ENCODE data around the gene CFP.
A peak's percentile ranks its signal among the peaks of the same experiment; 100 is the strongest.
"Not testable (repeated sequence)": the region's sequence is repeated elsewhere in the genome, so short reads cannot be mapped to it uniquely, and the experiment has no call there.

CFP gene

DNA sequence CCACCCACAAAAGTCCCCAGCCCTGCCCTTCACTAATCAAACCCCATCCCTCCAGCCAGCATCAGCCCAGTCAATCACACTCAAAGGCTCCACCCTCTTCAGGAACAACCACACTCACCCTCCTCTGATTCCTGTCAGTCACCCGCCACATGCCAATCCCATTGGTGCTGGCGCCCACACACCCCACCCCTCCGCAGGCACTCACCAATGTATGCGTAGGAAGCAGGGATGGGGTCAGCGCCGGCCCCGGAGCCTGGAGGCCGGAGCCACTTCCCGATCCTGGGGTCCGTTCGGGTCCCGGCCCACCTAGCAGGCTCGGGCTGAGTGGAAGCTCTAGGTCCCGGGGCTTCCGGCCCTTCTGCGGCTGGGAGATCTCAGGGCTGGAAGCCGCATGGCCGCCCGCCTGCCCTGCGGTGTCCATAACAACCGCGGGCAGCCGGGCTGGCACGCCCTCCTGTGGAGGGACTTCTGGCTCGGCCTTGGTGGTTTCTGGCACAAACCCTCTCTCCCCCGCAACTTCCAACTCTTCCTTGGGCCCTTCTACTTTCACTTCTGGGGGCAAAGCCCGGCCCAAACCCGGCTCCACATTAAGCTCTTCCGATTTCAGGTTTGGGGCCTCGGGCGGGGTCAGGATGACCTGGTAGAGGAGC is 7.9 kb upstream of the CFP start:
- peak; percentile 44 for DNase-seq

DNA sequence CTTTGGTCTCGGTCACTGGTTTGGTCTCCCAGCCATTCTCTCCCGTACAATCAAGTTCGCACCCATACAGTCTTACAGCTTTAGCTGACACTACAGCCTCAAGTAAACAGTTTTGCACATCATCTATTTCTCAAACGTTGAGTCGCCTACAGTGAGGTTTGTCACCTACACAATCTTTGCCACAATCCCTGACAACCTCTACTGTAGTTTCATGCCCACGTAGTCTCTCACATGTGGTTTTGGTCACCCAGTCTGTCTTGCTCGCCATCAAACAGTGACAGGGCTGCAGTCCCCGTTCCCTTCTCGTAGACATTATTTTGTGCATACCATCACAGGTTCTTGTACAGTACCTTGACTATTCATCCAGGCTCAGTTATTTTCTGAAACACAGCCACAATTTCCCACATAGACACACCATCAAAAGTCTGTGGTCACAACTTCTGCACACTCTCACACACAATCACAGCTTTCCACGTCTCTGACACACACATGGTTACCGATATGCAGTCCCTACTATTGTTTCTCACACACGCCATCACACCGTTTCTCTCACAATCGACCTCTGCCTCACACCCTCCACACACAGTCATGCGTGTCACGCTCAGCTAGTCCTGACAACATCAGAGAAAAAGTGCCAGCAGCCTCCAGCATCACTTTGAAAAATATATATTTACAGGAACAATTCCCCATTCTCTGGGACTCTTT is 5.3 kb upstream of the CFP start:
- DNase-seq: peak; percentile 26

DNA sequence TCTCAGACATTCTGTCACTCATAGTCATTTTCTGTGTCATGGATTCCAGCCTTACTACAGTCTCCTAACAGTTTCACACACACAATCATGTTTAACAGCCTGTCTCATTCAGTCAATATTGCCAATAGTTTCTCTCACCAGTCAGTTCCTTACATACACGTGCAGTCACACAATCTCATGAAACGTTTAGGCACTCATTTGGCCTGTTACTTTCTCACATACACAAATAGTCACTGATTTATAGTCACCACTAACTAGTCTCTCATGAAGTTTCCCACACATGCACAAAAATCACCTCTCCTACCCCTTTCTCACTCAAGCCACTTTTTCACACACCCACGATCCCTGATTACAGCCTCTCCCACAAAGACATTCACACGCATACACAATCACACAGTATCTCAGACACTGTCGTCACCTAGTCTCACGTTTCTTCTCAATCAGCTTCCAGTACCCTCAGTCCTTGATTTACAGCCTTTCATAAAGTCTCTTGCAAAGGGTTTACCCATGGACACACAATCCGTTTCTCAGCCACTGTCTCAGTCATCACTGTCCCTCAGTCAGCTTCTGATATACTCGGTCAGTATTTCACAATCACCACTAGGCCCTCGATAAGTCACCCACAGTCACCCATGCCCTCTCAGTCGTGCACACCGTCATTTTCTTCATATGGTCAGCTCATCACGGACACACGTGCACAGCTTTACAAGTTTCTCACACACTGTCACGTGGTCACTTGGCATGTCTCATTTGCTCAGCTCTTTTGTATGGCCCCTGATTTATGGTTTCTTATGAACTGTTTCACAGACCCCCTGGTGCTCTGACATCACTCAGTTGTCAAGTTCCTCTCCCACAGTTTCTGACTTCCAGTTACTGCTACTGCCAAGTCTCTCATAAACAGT is 4.2 kb upstream of the CFP start:
- DNase-seq: no peak

DNA sequence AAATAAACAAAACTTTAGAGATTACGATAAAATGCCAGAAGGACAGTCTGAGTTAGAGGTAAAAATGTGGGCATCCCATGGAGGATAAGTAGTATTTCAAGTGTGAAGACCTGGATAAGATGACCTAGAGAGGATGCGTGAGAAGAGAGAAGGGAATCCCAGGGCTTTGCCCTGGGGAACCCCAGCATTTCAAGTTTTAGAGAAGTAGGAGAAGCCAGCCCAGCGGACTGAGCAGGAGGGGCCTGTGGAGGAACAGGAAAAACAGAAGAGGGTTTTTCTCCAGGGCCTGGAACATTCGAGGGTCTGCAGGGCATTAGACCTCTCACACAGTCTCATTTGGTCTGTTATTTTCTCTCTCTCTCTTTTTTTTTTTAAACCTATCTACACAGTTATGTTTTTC is 2.9 kb upstream of the CFP start:
- no peak for DNase-seq

DNA sequence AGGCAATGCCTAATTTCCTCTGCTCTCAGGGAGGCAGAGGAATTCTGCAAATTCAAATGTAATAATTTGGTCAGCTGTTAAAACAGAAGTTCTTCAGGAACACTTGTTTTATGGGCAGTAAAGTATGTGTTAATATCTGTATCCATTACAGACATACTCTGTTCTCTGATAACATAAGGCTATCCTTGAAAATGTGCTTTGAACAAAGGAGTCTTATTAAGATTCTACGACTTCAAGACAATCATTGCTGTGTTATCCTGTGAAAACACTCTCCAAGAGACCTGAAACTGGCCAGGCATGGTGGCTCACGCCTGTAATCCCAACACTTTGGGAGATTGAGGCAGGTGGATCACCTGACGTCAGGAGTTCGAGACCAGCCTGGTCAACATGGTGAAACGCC is 1.9 kb upstream of the CFP start:
- DNase-seq: no peak

DNA sequence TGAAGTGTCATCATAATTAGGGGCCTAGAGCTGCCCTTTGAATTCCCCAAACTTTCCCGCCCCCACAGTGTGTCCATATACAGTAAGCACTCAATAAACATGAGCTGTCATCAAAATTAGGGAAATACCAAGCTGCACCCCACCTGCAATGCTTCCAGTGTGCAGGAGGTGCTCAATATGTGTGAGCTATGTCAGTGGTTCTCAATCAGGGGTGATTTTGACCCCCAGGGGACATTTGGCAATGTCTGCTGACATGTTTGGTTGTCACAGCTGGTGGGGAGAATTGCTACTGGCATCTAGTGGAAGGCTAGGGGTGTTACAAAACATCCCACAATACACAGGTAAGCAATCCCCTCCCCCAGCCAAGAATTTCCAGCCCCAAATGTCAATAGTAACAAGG is 748 bp downstream of the CFP start:
- DNase-seq: no peak

DNA sequence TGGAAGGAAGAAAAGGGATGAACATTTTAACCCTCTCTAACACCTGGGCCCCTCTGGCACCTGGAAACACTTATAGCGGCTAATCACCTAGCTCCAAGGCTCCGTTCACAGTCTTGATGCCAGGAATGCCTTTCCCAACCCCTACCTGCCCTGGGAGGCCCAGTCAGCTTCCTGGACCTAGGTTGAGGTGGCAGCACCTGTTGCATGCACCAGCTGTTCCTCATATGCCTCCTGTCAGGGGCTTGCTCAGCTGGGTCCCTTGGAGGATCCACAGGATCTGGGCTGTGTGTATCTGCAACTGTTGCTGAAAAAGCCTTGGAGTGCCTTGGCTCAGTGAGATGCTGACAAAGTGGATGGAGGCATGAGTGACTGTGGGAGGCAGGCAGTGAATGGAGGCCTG is 4.4 kb downstream of the CFP start:
- no peak for DNase-seq

DNA sequence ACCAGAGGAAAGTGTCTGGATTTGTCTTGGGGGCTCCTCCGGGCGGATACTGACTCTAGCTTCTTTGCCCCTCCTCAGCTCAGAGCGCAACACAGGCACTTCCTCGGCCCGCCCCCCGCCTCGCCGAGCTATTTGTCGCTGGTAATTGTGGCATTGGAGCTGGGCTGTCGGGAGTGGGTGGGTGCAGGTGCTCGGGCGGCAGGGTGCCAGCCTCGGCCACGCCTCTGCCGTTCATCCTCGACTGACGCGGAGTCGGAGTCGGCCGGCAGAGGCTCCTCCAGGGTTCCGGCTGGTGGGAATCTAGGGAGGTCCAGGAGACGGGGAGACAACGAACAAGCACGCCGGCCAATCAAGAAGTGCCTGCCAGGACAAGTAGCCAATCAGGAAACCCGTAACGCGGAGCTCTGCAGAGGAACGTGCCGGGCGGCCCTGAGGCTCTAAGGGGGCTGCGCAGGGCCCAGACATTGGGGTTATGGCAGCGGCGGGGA is 6.1 kb downstream of the CFP start:
- peak; percentile 27 for DNase-seq

DNA sequence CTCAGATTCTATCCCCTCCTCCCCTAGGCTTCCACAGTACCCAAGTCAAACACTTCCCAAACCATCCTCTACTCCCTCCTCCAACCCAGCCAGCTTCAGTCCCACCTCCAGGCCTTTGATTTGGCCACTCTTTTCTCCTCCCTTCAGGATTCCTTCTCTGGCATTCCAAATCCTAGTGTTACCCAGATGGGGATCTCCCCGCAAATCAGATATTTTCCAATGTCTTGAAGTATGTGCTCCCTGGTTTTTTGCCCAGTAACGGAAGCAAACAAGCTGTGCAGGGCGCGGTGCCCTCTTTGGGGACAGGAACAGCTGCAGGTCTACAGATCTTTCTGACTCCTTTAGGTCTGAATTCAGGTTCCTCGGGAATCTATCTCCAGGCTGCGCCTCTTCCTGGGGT is 7.9 kb downstream of the CFP start:
- DNase-seq: no peak

DNA sequence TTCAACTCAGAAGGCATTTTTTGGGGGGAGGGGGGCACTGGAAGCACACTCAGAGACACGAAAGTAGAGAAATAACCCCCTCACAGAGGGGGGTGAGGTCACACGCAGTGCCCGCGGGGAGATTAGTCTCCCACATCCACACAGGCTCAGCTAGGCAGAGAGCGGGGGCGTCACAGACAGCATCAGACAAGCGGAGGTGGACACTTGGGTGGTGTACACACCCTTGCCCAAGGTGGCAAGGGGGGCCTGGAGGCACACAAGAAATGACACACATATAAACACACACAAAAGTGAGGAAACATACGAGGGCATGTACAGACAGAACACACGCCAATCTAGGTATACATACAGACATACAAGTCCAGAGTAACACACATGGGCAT is 9.4 kb downstream of the CFP start:
- no peak for DNase-seq

DNA sequence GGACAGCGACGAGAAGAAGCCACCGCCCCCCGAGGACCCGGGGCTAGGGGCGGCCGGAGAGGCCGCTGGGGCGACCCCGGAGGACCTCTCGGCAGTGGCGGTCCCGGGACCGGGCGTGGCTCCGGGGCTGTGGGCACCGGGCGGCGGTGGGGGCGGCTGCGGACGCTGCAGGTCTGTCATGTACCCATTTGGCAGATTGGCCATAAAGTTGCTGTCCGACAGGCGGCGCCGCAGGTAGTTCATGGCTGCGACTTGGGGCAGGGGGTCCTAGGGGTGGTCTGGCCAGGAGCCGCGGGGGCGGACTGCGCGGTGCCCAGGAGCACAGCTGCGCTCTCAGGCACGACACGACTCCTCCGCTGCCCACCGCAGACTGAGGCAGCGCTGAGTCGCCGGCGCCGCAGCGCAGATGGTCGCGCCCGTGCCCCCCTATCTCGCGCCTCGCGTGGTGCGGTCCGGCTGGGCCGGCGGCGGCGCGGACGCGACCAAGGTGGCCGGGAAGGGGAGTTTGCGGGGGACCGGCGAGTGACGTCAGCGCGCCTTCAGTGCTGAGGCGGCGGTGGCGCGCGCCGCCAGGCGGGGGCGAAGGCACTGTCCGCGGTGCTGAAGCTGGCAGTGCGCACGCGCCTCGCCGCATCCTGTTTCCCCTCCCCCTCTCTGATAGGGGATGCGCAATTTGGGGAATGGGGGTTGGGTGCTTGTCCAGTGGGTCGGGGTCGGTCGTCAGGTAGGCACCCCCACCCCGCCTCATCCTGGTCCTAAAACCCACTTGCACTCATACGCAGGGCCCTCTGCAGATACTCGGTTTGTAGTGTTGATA is 10.0 kb downstream of the CFP start, which contains the start of gene SYN1:
Gene SYN1 (minus strand): TSS at position 372 of the 817 bp plus-strand sequence. CDS start 129 bp downstream, at position 243.
- DNase-seq: peak; percentile 81

DNA sequence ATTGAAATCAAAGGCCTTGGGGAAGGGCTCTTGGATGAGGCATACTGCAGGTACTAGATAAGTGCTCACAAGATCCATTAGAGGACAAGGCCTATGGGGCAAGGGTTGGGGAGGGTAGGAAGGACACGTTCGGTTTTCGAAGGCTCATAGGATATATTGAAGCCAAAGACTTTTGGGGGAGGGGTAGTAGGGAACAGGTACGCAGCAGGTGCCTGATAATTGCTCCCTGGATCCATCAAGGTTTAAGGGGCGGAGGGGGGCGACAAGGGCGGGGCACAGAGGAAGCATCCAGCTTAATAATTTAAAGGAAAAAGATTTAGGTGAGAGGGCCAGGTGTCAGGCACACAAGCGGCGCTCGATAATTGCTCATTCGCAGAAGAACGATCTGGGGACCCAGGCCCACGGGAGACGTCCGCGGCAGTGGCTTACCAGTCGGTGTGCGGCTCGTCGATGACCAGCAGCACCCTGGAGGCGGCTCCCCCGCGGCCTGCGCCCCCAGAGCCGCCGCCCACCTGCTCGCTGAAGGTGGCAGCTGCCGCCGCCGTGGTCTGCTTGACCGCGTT is 10.7 kb downstream of the CFP start:
- DNase-seq: no peak

DNA sequence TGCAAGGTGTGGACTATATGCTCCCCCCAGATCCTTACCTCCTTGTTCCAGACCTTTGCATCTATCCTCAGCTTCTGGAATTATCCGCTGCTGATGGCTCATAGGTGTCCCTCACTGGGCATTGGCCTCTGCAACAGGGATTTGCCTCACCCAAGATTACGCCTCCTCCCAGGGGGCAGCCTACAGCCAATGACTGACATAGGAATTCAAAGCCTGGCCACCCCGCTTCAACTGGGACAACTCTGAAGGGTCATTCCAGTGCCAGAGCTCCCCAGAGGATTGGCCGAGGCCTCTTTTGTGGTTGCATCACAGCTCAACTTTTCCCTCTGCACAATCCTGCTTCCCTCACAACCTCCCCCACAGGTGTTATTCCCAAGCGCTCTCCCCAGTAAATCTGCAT is 15.1 kb downstream of the CFP start:
- DNase-seq: no peak

DNA sequence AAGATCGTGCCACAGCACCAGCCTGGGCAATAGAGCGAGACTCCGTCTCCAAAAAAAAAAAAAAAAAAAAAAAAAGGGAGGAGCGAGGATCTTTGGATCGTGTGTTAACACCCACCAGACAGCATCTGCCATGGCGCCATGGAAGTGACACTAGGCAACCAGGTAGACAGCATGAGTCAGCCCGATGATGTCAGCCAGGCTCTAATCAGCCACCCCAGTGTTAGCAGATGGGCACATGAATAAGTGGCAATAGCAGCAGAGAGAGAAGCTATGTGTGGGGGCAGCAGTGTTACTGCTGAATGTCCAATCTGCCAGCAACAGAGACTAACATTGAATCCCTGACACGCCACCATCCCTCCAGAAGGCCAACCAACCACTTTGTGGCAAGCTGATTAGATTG is 16.6 kb downstream of the CFP start:
- DNase-seq: no peak

DNA sequence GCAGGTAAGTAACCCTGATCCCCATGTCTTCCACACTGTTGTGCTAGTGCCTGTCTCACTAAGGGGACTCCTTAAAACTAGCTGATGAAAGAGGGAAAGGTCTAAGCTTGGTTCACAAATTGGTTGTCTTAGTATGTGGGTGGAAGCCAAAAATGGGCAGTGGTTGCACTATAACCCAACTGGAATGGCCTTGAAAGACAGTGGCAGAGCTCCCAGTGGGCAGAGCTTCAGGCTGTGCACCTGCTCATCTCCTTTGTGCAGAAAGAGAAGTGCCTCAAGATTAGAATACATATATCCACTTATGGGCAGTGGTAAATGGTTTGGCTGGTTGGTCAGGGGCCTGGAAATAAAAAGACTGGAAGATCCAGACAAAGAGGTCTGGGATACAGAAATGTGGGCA is 17.3 kb downstream of the CFP start:
- no peak for DNase-seq

DNA sequence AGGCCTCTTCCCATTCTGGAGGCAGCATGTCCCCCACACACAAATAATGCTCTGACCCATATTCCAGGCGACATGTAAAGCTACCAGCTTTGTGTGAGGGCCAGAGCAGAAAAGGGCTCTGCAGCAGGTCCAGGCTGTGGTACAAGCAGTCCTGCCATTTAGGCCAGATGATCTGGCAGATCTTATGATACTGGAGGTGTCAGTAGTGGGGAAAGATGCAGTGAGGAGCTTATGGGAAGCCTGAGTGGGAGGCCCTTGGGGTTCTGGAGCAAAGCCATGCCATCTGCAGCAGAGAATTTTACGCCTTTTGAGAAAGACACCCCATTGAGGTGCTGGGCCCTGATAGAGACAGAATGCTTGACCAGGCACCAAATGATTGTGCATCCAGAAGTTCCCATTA is 17.8 kb downstream of the CFP start:
- no peak for DNase-seq

DNA sequence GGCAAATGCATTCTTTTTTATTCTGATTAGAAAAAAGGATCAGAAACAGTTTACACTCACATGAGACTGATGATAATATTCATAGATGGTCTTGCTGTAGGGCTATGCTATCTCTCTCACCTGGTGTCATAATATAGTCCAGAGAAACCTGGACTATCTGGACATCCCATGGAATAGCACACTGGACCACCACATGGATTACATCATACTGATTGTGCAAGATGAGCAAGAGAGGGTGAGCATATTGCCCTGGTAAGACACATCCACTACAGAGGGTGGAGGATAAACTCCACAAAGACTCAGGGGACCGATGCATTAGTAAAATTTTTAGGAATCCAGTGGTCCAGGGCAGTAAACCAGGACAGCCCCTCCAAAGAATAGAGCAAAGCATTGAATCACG is 18.2 kb downstream of the CFP start:
- no peak for DNase-seq

DNA sequence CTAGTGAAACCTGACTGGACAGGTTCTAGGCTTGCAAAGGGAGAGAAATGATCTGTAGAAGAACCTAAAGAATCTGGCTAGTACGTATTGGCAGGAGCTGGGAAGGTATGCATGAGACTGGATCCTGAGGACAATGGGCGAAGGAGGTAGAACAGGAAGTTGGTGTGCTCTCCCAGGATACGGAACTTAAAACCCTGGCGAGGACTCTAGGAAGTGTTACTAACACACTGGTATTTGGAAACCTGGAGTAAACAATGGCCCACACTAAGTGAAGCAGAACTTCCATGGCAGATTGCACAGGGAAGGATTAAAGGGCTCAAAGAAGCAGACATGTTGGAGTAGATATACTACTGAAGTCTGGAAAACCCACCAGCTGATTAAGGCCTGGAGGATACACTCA is 19.2 kb downstream of the CFP start:
- DNase-seq: no peak

DNA sequence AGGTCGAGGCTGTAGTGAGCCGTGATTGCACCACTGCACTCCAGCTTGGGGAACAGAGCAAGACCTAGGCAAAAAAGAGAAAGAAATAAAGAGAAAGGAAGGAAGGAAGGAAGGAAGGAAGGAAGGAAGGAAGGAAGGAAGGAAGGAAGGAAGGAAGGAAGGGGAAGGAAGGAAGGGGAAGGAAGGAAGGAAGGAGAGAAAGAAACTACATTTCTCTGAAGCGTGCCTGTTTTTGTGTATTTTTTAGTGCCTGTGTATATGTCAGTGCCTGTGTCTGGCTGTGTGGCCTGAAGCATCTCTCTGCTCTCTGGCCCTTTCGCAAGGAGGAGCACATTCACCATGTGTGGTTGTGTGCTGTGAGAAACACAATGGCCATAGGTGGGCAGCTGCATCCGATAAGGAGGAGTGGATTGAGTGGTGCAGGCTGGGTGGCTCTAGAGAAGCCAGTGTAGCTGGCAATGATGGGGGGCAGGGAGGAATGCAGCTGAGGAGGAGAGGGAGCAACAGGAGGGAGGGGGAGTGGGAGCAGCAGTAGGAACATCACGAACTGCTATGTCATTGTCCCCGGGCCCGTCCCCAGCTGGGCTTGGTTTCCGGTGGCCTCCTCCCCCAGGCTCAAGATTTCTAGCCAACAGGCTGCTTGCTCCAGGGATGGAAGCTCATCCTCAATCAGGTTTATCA is 21.5 kb downstream of the CFP start:
- DNase-seq: no peak

DNA sequence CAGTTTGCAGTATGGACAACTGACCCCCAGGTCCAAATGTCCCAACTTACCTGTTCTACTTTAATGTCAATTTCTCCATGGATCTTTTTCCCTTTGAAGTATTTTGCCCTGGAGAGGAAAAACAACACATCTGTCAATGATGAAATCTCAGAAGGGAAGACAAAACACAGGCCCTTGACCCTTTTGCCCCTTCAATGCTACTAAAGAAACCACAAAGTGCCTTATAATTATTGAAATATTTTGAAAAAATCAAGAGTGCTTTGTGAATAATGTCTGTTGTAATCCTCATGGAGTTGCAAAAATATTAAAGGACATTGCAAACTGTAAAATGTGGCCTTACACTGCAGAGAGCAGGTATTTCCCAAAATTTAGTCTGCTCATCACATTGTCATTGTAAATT is 22.6 kb downstream of the CFP start:
- no peak for DNase-seq

DNA sequence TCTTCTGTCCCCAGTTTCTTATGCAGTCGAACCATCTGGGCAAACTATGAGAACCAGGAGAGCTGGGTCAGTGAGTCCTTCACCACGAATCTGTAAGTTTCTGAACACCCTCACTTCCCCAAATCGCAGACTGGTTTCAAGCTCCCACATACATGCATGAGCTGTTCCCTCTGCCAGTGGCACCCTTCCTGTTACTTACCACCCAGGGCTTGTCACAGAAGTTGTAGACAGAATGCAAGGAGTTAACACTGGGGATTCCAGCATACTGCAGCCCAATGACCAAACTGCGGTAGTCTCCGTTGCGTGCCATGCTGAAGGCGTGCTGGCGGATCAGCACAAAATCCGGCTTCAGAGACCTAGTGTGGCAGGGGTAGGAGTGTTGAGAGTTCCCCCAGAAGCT is 24.7 kb downstream of the CFP start:
- DNase-seq: no peak

DNA sequence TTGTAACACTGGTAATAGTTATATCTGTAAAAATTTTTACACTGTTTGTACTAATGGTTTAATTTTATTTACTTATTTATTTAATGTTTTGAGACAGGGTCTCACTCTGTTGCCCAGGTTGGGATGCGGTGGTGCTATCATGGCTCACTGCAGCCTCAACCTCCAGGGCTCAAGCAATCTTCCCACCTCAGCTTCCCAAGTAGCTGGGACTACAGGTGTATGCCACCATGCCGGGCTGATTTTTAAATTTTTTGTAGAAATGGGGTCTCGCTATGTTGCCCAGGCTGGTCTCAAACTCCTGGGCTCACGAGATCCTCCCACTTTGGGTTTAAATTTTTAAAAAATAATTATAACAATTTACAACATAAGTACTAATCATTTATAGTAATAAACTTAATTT is 26.6 kb downstream of the CFP start:
- DNase-seq: not testable (repeated sequence)
